ENCODE measurements around the gene FOXQ1.

The FOXQ1 gene, protein sequence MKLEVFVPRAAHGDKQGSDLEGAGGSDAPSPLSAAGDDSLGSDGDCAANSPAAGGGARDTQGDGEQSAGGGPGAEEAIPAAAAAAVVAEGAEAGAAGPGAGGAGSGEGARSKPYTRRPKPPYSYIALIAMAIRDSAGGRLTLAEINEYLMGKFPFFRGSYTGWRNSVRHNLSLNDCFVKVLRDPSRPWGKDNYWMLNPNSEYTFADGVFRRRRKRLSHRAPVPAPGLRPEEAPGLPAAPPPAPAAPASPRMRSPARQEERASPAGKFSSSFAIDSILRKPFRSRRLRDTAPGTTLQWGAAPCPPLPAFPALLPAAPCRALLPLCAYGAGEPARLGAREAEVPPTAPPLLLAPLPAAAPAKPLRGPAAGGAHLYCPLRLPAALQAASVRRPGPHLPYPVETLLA

DNA sequence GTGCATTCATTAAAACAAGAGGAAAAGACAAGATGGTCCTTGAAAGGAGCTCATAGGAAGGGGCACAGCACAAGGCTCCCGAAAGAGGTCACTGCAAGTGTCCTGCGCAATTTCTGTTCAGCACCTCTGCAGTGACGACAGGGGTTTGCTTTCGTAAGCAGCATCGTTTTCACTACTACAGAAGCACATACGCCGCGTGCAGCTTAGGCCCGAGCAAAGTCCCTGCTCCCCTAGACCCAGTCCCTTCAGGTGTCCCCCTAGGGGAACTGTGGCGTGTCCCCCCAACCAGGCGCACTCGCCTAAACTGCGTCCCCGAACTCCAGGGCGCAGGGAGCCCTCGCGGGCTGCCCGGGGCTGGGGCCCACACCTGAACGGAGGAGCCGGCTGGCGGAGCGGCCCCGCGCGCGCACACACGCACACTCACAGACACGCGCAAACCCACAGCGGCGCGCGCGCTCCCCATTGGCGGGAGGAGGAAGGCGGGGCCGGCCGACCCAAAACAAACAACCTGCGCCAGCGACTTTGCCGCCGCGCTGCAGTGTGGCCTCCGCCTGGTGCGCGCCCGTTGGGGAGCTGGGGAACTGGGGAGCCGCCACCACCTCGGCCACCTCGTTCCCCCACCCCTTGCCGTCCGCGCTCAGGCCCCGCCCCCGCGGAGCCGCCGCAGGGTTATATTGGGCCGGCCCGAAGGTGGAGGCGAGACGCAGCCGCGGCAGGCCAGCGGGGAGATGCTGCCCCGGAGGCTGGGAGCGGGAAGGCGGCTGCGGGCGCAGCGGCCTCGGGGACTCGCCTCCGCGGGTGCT lies at the start of gene FOXQ1:
FOXQ1 (plus strand) TSS at position 699 of the 803 bp plus-strand sequence. CDS start 607 bp downstream, outside the sequence.
- DNase-seq = no peak

DNA sequence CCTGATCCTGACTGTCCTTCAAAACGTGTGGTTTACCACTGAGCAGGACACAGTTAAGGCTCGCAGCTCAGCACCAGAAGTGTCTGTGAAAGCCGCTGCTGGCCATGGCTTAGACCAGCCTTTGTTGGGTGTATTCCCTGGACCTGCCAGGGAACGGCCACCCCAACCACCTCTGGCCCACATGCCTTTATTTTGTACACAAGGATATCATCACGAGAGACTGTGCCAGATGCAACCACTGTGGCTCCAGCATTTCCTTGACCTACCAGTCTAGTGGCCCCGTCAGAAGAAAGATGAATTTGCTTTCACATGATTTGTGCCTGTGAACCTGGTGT lies 49.2 kb upstream of the FOXQ1 start:
- DNase-seq = no peak

DNA sequence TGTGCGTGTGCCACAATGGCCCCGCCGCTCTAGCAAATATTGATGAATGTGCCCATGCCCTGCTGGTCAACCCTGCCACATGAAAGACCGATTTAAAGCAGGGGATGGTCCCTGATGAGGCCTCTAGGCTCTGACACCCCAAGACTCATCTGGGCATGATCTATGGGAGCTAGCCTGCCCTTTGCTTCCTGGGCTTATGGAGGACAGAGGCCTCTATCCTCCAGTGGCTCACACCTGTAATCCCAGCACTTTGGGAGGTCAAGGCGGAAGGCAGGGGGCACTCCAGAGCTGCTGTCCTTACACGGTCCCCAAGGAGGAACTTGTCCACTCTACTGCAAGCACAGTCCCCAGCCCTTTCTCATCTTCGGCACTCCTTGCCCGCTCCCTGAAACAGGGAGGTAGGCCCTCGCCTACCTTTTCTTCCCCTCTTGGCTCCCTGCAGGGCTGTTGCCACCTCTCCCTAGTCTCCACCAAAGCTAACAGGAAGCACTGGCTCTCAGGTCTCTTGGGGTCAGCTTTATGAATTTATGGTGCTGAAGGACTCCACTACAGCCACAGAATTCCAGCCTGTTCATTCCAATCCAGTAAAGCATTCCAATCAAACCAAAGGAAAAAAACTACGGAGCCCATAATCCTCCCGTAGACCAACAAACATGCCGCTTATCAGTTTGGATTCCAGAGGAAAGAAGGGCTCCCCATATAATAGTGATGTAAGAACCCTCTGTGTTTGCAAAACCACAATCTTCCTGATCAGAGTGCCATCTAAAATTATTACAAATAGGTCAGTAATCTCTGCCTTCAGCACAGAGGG lies 48.7 kb upstream of the FOXQ1 start:
- no peak for DNase-seq

DNA sequence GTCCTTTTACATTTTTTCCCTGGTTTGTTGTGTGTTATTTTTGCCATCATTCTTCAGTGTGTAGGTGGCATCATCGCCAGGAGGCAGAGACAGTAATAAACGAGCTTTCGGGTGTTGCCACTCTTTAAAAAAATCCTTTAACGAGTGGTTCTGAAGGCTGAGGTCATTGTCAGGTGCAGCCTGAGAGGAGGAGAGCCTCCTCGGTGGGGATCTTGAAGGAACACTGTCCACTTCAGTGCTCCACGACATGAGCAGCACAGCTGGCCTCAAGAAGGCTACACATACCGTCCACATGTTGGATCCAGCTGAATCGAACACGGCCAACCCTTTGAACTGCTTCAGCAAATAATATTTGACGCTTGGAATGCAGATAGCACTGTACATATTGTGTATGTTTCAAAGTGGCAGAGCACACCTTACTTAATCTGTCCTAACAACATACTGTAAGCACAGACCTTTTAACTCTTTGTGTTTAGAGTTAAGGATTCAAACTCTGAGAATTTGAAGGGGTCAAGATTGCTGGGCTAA lies 48.0 kb upstream of the FOXQ1 start:
- no peak for DNase-seq

DNA sequence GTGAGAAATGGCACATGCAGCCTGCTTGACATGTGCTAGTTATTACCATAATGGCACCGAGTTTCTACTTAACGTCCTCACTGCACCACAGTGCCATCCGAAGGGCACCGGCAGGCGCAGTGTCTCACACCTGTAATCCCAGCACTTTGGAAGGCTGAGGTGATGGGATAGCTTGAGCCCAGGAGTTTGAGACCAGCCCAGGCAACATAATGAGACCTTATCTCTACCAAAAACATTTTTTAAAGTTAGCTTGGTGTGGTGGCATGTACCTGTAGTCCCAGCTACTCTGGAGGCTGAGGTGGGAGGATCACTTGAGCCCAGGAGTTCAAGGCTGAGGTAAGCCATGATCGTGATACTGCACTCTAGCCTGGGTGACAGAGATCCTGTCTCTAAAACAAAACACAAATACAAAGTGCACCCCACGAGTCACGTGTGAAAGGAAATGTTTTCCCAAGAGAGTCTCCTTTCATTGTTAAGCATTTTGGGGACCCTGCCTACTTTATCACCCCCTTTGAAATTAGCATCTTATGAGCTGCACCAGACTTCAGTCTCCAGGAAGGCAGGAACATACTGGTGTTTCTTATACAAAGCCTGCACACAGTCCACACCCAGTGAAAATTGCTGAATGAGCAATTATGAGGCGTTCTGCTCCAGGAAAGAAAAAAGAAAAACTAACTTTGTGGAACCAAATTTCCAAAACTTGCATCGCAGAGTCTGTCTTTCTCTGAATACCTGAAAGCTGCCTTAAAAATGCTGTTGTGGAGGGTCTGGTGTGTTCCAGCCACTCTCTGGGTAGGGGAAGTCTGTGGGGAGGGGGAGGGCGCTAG lies 47.1 kb upstream of the FOXQ1 start:
- DNase-seq = no peak

DNA sequence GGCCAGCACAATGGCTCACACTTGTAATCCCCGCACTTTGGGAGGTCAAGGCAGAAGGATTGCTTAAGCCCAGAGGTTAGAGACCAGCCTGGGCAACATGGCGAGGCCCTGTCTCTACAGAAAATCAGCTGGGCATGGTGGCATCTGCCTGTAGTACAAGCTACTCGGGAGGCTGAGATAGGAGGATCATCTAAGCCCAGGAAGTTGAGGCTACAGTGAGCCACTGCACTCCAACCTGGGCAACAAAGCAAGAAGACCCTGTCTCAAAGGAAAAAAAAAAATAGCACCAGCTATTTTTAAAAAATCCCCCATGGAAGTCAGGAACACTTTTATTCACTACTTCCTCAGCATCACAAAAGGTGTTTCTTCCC lies 45.2 kb upstream of the FOXQ1 start:
- DNase-seq = no peak

DNA sequence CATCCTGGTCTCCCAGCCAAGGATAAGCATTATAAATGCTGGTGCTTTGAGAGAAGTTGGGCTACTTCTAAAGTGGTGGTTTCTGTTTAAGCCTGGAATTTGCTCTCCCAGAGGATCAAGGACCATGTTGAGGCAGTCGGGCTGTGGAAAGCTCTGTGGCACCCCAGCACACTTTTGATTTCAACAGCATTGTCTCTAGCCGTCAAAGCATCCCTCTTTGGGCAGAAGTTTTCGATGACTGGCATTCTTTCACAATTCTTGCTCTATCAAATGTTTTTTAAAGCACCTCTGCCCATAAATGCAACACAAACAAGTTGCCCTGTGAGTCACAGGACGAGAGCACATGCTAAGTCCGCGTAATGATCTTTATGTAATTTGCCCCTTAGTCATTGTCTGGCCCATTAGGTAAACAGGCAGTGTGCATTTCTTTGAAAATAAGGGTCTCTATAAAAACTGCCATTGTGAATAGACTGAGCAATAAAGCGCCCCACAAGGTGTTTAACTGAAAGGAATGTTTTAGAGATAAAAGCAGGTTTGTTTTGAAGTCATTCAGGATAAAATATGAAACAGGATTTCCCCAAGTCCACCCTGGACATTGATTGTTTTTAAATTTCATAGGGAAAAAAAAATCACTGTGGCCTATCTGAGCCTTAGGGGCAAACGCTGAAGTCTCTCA lies 44.7 kb upstream of the FOXQ1 start:
- no peak for DNase-seq

DNA sequence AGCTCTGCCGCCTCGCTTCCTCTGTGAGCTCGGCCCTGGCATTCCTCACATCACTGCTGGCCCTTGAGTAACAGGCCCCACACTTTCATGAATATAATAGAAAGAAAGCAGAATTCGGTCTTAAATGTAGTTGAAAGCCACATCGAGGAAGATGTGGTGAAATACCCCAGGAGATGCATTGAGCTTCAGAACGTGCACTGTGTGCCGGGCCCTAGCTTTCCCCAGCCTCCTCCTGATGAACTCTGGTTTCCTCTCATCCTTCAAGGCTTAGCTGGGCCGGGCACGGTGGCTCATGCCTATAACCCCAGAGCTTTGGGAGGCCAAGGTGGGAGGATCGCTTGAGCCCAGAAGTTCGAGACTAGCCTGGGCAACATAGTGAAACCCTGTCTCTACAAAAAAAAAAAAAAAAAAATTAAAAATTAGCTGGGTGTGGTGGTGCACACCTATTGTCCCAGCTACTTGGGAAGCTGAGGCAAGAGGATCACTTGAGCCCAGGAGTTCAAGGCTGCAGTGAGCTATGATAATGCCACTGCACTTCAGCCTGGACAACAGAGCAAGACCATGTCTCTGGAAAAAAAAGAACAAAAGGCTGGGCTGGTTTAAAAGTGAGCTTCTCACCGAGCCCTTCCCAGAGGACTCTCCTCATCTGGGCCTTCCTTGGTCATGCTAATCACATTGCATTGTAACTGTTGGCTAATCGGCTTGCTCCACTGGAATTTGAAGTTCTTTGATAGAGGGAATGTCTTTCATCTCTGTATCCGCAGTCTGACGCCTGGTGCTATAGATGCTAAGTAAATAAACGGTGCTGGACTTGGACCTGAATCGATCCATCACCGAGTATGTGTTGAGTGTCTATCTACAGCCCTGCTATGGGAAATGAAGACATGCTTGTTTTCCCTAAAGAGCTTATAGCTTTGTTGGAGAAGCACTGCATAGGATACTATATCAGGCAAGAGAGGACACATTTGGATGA lies 43.8 kb upstream of the FOXQ1 start:
- DNase-seq = no peak

DNA sequence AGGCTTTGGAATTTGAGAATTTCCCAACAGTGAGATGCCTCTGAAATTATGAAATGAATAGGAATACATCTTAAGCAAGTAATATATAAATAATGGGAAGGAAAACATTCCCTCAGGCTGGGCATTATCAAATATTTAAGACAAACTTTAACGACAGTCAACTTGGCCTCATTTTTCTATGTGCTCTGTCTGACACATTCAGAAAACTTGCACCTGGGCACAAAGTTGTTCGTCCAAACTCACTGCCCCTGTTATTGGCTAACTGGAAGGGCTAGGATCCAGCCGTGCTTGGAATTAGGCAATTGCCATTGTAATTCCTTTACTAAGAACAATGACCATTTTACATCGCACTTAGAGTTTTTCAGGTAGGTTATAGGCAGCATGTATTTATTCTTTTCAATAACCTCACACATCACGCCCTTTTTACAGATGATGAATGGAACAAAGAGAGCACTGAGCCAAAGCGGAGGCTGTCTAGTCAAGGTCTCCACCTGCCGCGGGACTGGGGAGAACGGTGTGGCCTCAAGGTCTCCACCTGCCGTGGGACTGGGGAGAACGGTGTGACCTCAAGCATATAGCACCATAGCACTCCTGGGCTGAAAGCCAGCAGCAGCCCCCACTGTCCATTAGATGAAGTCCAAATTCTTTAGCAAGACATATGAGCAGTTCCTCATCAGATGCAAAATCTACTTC lies 40.7 kb upstream of the FOXQ1 start:
- no peak for DNase-seq

DNA sequence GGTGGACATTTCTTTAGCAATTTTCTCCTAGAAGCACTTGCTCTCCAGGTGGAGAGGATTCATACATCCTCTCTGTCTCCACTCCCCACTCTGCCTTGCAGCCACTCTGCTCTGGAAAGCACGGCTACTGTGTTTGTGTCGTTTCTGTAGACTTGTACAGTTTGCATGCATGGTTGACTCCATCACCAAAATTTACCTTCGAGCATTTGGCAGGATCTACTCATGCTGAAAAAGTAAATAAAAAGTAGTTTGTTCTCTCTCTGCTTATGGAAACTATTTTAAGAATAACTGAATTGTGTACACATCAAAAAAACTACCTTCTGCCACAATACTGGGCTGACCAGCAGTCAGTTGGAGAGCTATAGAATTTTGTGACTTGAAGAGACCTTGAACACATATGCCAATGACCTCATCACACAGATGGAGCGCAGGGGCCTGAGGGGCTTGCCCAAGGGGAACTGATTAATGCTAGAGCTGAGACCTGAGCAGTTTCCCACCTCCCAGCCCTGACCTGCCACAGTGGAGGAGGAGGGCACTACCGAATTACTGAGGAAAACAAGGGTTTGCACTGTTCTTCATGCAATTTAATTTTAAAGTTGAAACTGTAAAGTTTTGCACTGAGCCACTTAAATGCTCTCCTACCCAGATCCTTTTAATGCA lies 33.7 kb upstream of the FOXQ1 start:
- DNase-seq = no peak

DNA sequence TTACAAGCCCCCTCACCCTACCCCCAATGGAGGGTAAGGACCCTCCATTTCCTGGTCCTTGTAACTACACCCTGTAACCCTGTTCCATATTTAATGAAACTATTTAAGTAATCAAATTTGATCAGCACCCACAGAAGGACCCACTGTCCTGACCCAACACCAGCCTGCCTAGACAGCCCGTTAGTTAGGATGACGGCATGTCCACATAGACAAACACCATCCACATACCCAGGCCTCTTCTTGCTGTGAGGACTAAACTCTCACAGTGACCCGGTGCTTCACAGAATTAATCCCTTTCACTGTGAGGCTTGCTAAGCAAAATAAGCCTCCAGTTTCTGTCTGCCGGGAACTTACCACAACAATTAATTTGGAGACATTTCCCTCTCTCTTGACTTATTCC lies 32.8 kb upstream of the FOXQ1 start:
- DNase-seq = no peak

DNA sequence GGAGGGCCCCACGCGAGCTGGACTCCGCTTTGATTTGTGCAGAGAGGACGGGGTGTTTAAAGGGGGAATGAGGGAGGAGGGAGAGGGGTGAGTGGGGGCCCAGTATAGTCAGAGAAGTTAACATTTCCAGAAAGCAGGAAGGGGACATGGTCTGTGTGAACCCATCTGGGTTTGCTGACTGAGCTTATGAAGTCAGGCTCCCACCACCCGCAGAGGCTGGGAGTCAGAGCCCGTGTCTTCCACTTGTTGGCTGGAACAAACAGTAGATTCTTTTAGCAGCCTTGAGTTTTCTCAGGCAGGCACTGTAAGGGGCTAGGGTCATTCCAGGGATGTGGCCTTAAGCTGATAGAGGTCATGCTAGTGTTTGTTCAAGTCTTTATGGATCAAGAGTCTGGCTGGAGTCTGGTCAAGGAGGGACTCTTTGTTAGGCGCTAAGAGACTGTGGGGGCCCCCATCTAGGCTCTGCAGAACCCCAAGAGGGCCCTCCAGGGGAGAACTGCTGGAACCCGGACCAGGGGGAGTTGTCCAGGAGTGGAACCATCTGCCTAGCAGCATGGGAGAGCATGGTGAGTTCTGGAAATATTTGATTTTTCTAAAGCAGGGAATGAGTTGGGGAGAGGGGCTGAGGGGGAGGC lies 31.1 kb upstream of the FOXQ1 start:
- DNase-seq = no peak

DNA sequence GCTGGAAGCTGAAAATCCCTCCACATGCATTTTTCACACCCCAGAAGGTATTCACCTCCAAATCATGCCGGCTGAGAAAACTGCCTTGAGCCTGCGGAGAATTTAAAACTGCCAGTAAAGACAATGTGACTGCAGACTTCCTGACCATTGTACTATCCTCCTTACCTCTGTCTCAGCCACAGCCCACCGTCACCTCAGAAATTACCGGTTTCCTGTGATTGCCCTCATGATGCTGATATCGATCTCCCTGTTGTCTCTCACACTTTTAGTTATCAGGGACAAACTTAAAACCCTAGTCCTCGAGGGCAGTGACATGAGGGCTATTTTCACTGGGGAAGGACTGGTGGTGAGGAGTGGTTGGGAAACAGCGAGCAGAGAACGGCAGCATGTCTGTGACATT lies 30.2 kb upstream of the FOXQ1 start:
- no peak for DNase-seq

DNA sequence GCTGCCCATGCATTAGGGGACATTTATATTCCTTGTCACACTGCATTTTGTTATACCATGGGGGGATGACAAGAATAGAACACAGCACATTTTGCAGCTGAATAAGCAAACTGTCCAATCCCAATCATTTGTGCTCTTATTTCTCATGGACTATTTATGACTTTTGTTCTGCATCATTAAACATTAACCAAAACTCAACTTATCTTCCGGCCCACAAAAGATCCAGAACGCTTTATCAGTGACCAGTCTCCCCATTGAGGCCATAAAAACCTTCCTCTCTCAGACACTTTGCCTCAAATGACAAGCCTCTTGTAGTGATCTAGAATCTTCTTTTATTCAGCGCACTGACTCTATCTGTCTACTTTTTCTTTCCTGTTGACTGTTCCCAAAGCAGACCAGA lies 28.4 kb upstream of the FOXQ1 start:
- no peak for DNase-seq

DNA sequence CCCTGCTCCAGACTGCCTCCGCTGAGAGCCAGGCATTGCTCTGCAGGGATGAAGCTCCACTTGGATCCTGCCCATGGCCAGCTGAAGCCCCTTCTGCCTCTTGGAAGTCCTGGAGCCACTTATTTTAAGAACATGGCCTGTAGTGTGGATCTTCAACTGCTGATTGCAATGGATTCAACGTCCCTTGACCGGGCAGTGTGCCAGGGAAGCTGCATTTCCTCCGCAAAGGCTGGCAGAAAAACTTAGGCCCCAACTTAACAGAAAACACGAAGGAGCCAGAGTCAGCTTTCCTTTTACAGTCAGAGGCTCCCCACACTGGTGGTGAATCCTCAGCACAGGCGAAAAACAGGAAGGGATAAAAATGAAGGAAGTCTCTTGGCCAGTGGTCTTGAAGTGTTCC lies 26.3 kb upstream of the FOXQ1 start:
- no peak for DNase-seq

DNA sequence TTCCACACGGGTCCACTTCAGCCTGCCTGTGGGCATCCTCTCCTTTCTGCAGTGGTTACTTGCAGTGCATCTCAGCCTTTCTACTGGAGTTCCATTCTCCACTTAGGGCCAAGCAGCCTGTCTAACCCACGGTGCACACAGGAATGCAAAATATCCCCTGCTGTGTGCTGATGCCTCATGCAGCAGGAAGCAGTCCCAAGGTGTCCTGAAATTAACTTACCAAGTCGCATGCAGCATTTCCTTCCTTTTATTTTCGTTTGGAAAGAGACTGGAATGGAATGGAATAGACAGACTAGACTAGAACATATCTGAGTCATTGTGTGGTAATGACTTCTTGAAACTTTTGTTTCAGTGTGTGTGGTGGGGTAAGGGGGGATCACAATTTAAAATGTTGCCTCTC lies 25.9 kb upstream of the FOXQ1 start:
- DNase-seq = no peak

DNA sequence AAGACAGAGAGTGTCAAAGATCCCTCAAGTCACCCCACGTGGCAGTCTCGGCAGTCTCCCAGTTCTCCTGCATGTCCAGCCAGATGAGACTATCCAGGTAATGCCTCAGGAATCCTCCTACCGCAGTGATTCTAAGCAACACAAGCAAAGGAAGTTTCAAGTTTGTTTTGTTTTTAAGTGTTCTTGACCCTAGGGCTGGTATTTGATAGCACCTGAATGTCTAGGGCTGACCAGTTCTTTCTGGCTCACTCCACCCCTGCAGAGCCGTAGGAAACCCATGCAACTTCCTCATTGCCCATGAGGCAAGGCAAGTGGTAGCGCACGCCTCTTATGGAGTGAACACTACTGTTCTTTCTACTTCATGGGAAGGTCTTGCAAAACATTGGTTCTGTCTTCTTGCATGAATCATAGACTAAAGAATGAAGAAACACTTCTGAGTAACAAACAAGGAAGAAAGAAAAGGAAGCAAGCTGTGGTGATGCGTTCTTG lies 24.8 kb upstream of the FOXQ1 start:
- DNase-seq = no peak

DNA sequence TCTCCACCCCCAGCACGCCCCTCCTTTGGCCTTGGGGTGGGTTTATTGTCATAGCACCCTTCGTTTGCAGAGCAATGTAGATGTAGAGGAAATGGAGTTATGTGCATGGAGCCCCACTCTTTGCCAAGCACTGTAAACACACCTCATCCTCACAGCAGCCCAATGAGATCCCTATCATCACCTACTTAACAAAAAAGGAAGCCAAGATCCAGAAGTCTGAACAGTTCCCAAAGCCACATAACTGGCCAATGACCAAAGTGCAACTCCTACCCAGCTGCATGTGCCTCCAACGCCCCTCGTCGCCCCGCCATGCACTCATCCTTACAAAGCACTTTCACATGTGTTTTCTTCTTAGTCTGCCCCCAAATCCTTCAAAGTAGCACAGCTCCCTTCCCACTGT lies 21.8 kb upstream of the FOXQ1 start:
- DNase-seq = no peak

DNA sequence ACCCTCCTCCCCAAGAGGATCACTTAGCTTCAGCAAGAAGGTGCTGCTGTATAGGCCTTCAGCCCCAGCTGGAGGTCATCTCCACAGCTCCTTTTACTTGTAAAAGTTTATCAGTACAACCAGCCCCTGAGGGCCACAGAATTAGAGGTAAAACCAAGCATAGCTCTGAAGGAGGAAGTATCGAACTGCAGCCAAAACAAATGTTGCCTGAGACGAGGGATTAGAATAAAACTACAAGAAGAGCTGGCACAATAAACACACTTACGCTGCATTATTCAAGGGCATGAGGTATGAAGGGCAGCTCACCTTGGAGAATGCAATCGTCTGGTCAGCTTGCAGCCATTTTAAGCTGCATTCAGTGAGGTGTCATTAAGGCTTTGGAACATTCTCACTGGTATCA lies 21.1 kb upstream of the FOXQ1 start:
- DNase-seq = no peak
